ENCODE measurements around the gene TOMM5.

Gene TOMM5

GRCh38 chr9:37636511-37637448, 44.4 kb upstream of the TOMM5 start:
- DNase-seq (ENCODE audit: low read depth) = no peak
- TF ChIP-seq, protein P1, sequence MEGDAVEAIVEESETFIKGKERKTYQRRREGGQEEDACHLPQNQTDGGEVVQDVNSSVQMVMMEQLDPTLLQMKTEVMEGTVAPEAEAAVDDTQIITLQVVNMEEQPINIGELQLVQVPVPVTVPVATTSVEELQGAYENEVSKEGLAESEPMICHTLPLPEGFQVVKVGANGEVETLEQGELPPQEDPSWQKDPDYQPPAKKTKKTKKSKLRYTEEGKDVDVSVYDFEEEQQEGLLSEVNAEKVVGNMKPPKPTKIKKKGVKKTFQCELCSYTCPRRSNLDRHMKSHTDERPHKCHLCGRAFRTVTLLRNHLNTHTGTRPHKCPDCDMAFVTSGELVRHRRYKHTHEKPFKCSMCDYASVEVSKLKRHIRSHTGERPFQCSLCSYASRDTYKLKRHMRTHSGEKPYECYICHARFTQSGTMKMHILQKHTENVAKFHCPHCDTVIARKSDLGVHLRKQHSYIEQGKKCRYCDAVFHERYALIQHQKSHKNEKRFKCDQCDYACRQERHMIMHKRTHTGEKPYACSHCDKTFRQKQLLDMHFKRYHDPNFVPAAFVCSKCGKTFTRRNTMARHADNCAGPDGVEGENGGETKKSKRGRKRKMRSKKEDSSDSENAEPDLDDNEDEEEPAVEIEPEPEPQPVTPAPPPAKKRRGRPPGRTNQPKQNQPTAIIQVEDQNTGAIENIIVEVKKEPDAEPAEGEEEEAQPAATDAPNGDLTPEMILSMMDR (conservative IDR thresholded peaks at IDR 0.05; ENCODE audit: control insufficient read depth, insufficient read depth, low read depth, low read length) = no peak
- no peak overlapping the region for H3K4me3 ChIP-seq (ENCODE audit: control insufficient read depth, low read depth, low read length)

DNA sequence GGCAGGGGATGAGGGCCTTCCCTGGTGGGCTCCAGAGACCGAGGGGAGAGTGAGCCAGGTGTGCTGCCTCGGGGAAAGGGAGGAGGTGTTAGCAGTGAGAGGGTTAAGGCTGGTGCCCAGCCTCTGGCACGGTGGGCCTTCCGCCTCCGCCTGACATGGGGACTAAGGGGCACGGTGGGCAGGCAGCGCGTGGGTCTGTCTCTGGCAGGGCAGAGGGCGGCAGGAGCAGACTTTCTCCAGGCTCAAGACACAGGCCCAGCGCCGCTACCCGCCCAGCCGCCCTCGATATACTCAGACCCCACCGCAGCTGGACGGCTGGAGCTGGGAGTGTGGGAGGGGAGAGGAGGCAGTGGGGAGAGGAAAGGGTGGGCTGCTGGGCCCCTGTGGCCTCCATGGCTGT, 43.4 kb upstream of the TOMM5 start:
- no peak overlapping the region for H3K4me3 ChIP-seq (ENCODE audit: control insufficient read depth, low read depth, low read length)
- TF ChIP-seq, protein P1 (conservative IDR thresholded peaks at IDR 0.05; ENCODE audit: control insufficient read depth, insufficient read depth, low read depth, low read length) = no peak
- no peak for DNase-seq (ENCODE audit: low read depth)

GRCh38 chr9:37632479-37632878, 40.1 kb upstream of the TOMM5 start:
- TF ChIP-seq, protein P1 (conservative IDR thresholded peaks at IDR 0.05; ENCODE audit: control insufficient read depth, insufficient read depth, low read depth, low read length) = no peak
- no peak overlapping the region for H3K4me3 ChIP-seq (ENCODE audit: control insufficient read depth, low read depth, low read length)
- DNase-seq (ENCODE audit: low read depth) = no peak

DNA sequence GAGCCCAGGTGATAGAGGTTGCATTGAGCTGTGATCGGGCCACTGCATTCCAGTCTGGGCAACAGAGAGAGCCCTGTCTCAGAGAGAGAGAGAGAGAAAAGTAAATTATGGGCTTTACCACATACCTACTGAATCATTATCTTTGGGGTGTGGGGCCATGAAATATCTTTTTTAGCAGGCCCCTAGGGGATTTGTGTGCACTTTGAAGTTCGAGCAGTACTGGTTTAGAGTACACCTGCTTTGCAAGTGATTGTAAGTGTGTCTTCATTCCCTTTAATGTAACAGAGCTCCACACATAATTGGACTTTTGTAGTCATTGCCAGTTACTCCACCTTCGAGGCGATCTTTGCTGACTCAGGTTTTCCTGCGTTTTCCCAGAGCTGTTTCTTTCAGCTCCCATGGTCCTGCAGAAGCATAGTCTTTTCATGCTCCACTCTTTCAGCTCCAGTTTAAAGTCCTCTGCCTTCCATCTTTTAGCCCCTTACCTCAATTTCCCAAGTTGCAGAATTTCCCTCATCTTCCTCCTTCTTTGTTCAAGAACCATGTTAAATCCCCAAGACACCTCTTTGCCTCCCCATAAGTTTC, 34.4 kb upstream of the TOMM5 start:
- H3K4me3 ChIP-seq (ENCODE audit: control insufficient read depth, low read depth, low read length) = no peak overlapping the region
- TF ChIP-seq, protein P1 (conservative IDR thresholded peaks at IDR 0.05; ENCODE audit: control insufficient read depth, insufficient read depth, low read depth, low read length) = no peak
- no peak for DNase-seq (ENCODE audit: low read depth)

DNA sequence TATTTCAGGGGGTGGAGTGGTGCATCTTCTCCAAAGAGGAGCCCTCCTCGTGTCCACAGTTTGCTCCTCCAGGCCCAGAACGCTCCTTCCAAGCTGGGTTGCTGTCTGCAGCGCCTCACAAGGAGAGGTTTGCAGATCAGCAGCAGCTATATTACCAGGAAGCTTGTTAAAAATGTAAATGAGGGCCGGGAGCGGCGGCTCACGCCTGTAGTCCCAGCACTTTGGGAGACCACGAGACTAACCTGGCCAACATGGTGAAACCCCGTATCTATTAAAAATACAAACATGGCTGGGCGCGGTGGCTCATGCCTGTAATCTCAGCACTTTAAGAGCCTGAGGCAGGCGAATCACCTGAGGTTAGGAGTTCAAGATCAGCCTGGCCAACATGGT, 33.4 kb upstream of the TOMM5 start:
- no peak overlapping the region for H3K4me3 ChIP-seq (ENCODE audit: control insufficient read depth, low read depth, low read length)
- no peak for DNase-seq (ENCODE audit: low read depth)
- TF ChIP-seq, protein P1 (conservative IDR thresholded peaks at IDR 0.05; ENCODE audit: control insufficient read depth, insufficient read depth, low read depth, low read length) = no peak

- no peak for DNase-seq (ENCODE audit: low read depth)
- TF ChIP-seq, protein P1 (conservative IDR thresholded peaks at IDR 0.05; ENCODE audit: control insufficient read depth, insufficient read depth, low read depth, low read length) = no peak
These were observed 32.8 kb upstream of the TOMM5 start for GRCh38 chr9:37625036-37625757.

More at GRCh38 chr9:37625036-37625757, 32.8 kb upstream of the TOMM5 start:
- H3K4me3 ChIP-seq (ENCODE audit: control insufficient read depth, low read depth, low read length) = no peak overlapping the region
